ENCODE data around the gene AOPEP.

DNA sequence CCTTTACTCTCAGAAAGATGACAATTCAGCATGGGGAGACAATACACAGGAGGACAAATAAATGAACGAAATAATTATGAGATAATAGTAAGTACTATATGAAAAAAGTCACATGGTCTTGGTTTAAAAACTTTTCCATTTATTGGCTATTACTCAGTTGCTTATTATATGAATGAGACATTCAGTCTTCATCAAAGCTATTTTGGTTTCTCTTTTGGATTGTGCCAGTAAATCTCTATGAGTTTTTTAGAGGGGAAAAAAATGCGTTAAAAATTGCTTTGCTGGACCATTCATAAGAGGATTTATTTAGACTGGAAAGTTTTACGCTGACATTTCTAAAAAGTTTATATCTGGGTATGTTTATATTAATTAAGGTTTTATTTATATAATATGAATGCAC, 137.7 kb downstream of the AOPEP start:
- TF ChIP-seq CTCF (conservative IDR thresholded peaks at IDR 0.05) (no peak), ZFX (IDR thresholded peaks at IDR 0.05) (no peak)
